RWPE2 (cell line): ENCODE measurements around the gene CTXN1.

ENCODE experiments used
- ATAC-seq: fragments of 200-7000 bp; cut with Tn5 transposase; 3 replicates; pipeline ENCODE4 v1.9.1; 2021; ENCODE audit warnings: low read depth
- DNase-seq: peaks from one replicate; pipeline ENCODE4 v3.0.0-alpha.2; 2020; ENCODE audit warnings: low spot score
- H3K27ac ChIP-seq: fragments of 450-650 bp; 2 replicates; pipeline ENCODE4 v1.5.1; 2017; ENCODE audit warnings: mild to moderate bottlenecking; ENCODE audit not compliant: poor library complexity, severe bottlenecking
- H3K27me3 ChIP-seq: fragments of 250-450 bp; sonication (Bioruptor Pico); 2 replicates; pipeline ENCODE4 v1.5.1; 2021; ENCODE audit warnings: mild to moderate bottlenecking, moderate library complexity; ENCODE audit not compliant: insufficient read depth, poor library complexity, severe bottlenecking
- H3K36me3 ChIP-seq: fragments of 250-450 bp; sonication (Bioruptor Pico); 2 replicates; pipeline ENCODE4 v1.5.1; 2020; ENCODE audit warnings: low read depth, mild to moderate bottlenecking, moderate library complexity
- H3K4me1 ChIP-seq: fragments of 250-450 bp; sonication (Bioruptor Pico); 2 replicates; pipeline ENCODE4 v1.5.1; 2021; ENCODE audit warnings: mild to moderate bottlenecking, moderate library complexity; ENCODE audit not compliant: insufficient read depth, poor library complexity, severe bottlenecking
- H3K4me3 ChIP-seq: fragments of 250-450 bp; sonication (Bioruptor Pico); 2 replicates; pipeline ENCODE4 v1.5.1; 2021; ENCODE audit warnings: mild to moderate bottlenecking, moderate library complexity; ENCODE audit not compliant: severe bottlenecking
- H3K9me3 ChIP-seq: fragments of 250-450 bp; sonication (Bioruptor Pico); 2 replicates; pipeline ENCODE4 v1.5.1; 2021; ENCODE audit warnings: mild to moderate bottlenecking, moderate library complexity; ENCODE audit not compliant: severe bottlenecking
- CTCF ChIP-seq: fragments of 450-650 bp; IDR thresholded peaks from one replicate; pipeline ENCODE4 v1.5.1; 2017; ENCODE audit warnings: mild to moderate bottlenecking, moderate library complexity; ENCODE audit not compliant: poor library complexity, severe bottlenecking

Gene CTXN1

GRCh38 chr19:7903244-7904073, 22.5 kb downstream of the CTXN1 start, which contains the start of gene MAP2K7:
TSS of gene MAP2K7 (plus strand) at chr19:7903877. CDS start at chr19:7903945, 68 bp downstream.
- peak; percentile 86 for TF ChIP-seq CTCF
- ATAC-seq (peak; percentile 69), DNase-seq (peak; percentile 98)
- H3K9me3 ChIP-seq: no peaks in the 10 kb centered on the region
- H3K27me3 ChIP-seq: no peaks in the 10 kb centered on the region
- peak within 1 kb of the TSS; percentile 75 for H3K4me3 ChIP-seq
- peaks cover 13% of the 10 kb centered on the region for H3K4me1 ChIP-seq
- peaks cover 27% of the 10 kb centered on the region for H3K36me3 ChIP-seq
- H3K27ac ChIP-seq: peak within 1 kb of the TSS; percentile 67

- peak overlapping the region; percentile 53 for H3K4me3 ChIP-seq
- H3K27me3 ChIP-seq: no peaks in the 10 kb centered on the region
- no peak for ATAC-seq
- no peak for TF ChIP-seq CTCF
- peaks cover 29% of the 10 kb centered on the region for H3K36me3 ChIP-seq
- DNase-seq: peak; percentile 41
- no peaks in the 10 kb centered on the region for H3K9me3 ChIP-seq
- H3K27ac ChIP-seq: peak overlapping the region; percentile 67
- H3K4me1 ChIP-seq: peaks cover 13% of the 10 kb centered on the region
These were observed 23.1 kb downstream of the CTXN1 start for GRCh38 chr19:7902796-7903243.

- Histone ChIP-seq H3K9me3 (no peaks in the 10 kb centered on the region), H3K36me3 (peaks cover 26% of the 10 kb centered on the region), H3K4me3 (no peak overlapping the region), H3K4me1 (peaks cover 13% of the 10 kb centered on the region), H3K27me3 (no peaks in the 10 kb centered on the region), H3K27ac (peak overlapping the region; percentile 67)
- DNase-seq: no peak
- no peak for ATAC-seq
- no peak for TF ChIP-seq CTCF
These were observed 24.6 kb downstream of the CTXN1 start for GRCh38 chr19:7901337-7901736.

- no peaks in the 10 kb centered on the region for H3K9me3 ChIP-seq
- H3K4me1 ChIP-seq: peaks cover 13% of the 10 kb centered on the region
- no peak for TF ChIP-seq CTCF
- no peak overlapping the region for H3K4me3 ChIP-seq
- H3K27ac ChIP-seq: peak overlapping the region; percentile 67
- H3K27me3 ChIP-seq: no peaks in the 10 kb centered on the region
- DNase-seq (no peak), ATAC-seq (peak; percentile 39; the same call in 1 of the 3 replicates)
- H3K36me3 ChIP-seq: peaks cover 22% of the 10 kb centered on the region
These were observed 25.0 kb downstream of the CTXN1 start for GRCh38 chr19:7900931-7901330.

- no peaks in the 10 kb centered on the region for H3K27me3 ChIP-seq
- no peaks in the 10 kb centered on the region for H3K9me3 ChIP-seq
- ATAC-seq (no peak), DNase-seq (peak; percentile 45)
- H3K27ac ChIP-seq: peak overlapping the region; percentile 67
- H3K4me1 ChIP-seq: peaks cover 15% of the 10 kb centered on the region
- H3K4me3 ChIP-seq: no peak overlapping the region
- peaks cover 17% of the 10 kb centered on the region for H3K36me3 ChIP-seq
- TF ChIP-seq CTCF: no peak
These were observed 25.5 kb downstream of the CTXN1 start for GRCh38 chr19:7900401-7900870.
